GM19035 (cell line): ENCODE data around the gene ZNF775.
A peak's percentile ranks its signal among the peaks of the same experiment; 100 is the strongest.

Source experiments
- ATAC-seq: cut with Tn5 transposase; IDR thresholded peaks from one replicate; pipeline ENCODE4 v1.9.1; 2021; ENCODE audit not compliant: unreplicated experiment

ZNF775 gene

GRCh38 chr7:150435390-150436073 is 56.4 kb downstream of the ZNF775 start:
- ATAC-seq = peak; percentile 95

GRCh38 chr7:150439967-150440366 is 60.8 kb downstream of the ZNF775 start:
- no peak for ATAC-seq

- no peak for ATAC-seq
Observed at GRCh38 chr7:150441524-150441923, 62.4 kb downstream of the ZNF775 start.

- ATAC-seq = no peak
Observed at GRCh38 chr7:150442811-150443210, 63.7 kb downstream of the ZNF775 start.

GRCh38 chr7:150443793-150444540 is 64.8 kb downstream of the ZNF775 start:
- no peak for ATAC-seq

GRCh38 chr7:150444674-150445365 is 65.7 kb downstream of the ZNF775 start:
- ATAC-seq = no peak

- ATAC-seq = no peak
Observed at GRCh38 chr7:150446288-150446938, 67.3 kb downstream of the ZNF775 start.
